ENCODE data around the gene MYADML2. TPM values are rescaled to one million over a fixed set of nuclear protein-coding genes. Genes with fewer than 3 reads are reported as not detected.
"Not testable (repeated sequence)": the region's sequence is repeated elsewhere in the genome, so short reads cannot be mapped to it uniquely, and the experiment has no call there.

Gene MYADML2
- total RNA-seq, 4 donors from 2014 or later = 0.76 TPM; not detected in 3

DNA sequence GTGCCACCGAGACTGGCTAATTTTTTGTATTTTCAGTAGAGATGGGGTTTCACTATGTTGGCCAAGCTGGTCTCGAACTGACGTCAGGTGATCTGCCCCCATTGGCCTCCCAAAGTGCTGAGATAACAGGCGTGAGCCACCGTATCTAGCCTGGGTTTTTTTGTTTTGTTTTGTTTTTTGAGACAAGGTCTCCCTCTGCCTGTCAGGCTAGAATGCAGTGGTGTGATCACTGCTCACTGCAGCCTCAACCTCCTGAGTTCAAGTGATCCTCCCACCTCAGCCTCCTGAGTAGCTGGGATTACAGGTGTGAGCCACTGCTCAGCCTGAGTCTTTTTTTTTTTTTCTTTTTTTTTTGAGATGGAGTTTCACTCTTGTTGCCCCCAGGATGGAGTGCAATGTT, 6.4 kb upstream of the MYADML2 start:
- not testable (repeated sequence) for H3K4me3 ChIP-seq, H3K9me3 ChIP-seq, H3K36me3 ChIP-seq, H3K4me1 ChIP-seq, H3K27ac ChIP-seq, H3K27me3 ChIP-seq, DNase-seq
- TF ChIP-seq, protein P1, sequence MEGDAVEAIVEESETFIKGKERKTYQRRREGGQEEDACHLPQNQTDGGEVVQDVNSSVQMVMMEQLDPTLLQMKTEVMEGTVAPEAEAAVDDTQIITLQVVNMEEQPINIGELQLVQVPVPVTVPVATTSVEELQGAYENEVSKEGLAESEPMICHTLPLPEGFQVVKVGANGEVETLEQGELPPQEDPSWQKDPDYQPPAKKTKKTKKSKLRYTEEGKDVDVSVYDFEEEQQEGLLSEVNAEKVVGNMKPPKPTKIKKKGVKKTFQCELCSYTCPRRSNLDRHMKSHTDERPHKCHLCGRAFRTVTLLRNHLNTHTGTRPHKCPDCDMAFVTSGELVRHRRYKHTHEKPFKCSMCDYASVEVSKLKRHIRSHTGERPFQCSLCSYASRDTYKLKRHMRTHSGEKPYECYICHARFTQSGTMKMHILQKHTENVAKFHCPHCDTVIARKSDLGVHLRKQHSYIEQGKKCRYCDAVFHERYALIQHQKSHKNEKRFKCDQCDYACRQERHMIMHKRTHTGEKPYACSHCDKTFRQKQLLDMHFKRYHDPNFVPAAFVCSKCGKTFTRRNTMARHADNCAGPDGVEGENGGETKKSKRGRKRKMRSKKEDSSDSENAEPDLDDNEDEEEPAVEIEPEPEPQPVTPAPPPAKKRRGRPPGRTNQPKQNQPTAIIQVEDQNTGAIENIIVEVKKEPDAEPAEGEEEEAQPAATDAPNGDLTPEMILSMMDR (IDR thresholded peaks at IDR 0.05) = peak in 2 of 6 experiments; percentile 2 to 16

DNA sequence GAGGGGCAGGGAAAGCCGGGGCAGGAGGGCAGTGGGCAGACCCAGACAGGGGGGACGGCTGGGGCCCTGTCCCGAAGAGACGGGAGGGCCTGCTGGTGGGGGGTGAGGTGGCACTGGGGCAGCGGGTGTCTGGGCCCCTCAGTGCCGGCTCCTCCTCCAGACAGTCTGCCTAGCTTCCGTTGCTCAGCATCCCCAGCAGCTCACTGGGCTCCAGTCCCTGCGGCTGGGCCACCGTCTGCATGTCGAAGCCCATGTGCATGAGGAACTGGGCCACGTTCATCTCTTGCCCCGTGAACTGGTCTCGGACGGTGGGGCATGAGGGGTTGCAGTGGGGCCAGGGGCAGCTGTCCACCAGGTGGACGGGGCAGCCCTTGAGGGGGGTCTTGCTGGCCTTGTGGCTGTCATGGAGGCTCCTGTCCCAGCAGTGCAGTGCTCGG, 5.8 kb upstream of the MYADML2 start:
- no peaks in the 10 kb centered on the region for H3K36me3 ChIP-seq
- H3K27ac ChIP-seq = no peak overlapping the region
- H3K4me3 ChIP-seq = no peak overlapping the region
- H3K9me3 ChIP-seq = no peaks in the 10 kb centered on the region
- TF ChIP-seq, protein P1 (IDR thresholded peaks at IDR 0.05) = no peak
- no peak for TF ChIP-seq POLR2A (IDR thresholded peaks at IDR 0.05)
- no peaks in the 10 kb centered on the region for H3K27me3 ChIP-seq
- no peaks in the 10 kb centered on the region for H3K4me1 ChIP-seq
- no peak for DNase-seq

- no peaks in the 10 kb centered on the region for H3K4me1 ChIP-seq
- no peaks in the 10 kb centered on the region for H3K27me3 ChIP-seq
- no peaks in the 10 kb centered on the region for H3K9me3 ChIP-seq
- DNase-seq = no peak
- TF ChIP-seq, protein P1 (IDR thresholded peaks at IDR 0.05) = no peak
- TF ChIP-seq POLR2A (IDR thresholded peaks at IDR 0.05) = no peak
- no peak overlapping the region for H3K4me3 ChIP-seq
- H3K36me3 ChIP-seq = no peaks in the 10 kb centered on the region
- no peak overlapping the region for H3K27ac ChIP-seq
Observed at GRCh38 chr17:81951785-81952684, 5.0 kb upstream of the MYADML2 start.

DNA sequence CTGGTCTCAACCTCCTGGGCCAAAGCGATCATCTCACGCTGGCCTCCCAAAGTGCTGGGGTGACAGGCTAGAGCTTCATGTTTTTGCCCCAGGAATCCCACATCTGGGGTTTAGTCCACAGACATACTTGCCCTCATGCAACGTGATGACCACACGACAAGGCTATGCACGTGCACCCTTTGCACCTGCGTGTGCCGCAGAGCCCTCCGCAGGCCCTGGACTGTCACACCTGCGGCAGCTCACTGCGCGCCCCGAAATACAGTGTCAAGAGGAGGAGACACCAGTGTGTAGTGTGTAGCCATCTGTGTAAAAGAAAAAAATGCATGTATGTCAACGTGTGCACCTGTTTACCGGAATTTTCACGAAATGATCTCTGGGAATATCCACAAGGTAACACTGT, 3.5 kb upstream of the MYADML2 start:
- no peaks in the 10 kb centered on the region for H3K27me3 ChIP-seq
- TF ChIP-seq POLR2A (IDR thresholded peaks at IDR 0.05) = no peak
- TF ChIP-seq, protein P1 (IDR thresholded peaks at IDR 0.05) = no peak
- H3K4me3 ChIP-seq = no peak overlapping the region
- no peaks in the 10 kb centered on the region for H3K9me3 ChIP-seq
- DNase-seq = no peak
- H3K36me3 ChIP-seq = no peaks in the 10 kb centered on the region
- no peak overlapping the region for H3K27ac ChIP-seq
- no peaks in the 10 kb centered on the region for H3K4me1 ChIP-seq

- no peak for DNase-seq
- Histone ChIP-seq H3K4me3 (no peak overlapping the region), H3K4me1 (no peaks in the 10 kb centered on the region), H3K9me3 (no peaks in the 10 kb centered on the region), H3K27me3 (no peaks in the 10 kb centered on the region), H3K36me3 (no peaks in the 10 kb centered on the region), H3K27ac (no peak overlapping the region)
- TF ChIP-seq, protein P1 (IDR thresholded peaks at IDR 0.05) = no peak
- TF ChIP-seq POLR2A (IDR thresholded peaks at IDR 0.05) = no peak
Observed at GRCh38 chr17:81948635-81949378, 1.8 kb upstream of the MYADML2 start.

Measured in Peyer's patch (tissue), 4 donors.